Myocyte (in vitro differentiated cells): Measurements from ENCODE around the gene C16orf95. TPM values are rescaled to one million over a fixed set of nuclear protein-coding genes. Genes with fewer than 3 reads are reported as not detected.

Experiments
- DNase-seq: peaks from one replicate; pipeline ENCODE4 v3.0.0-alpha.2; 2012; ENCODE audit warnings: low read depth
- total RNA-seq: library from RNA; depleted of rRNA; stranded (reverse); fragments of >200 nt; gene quantifications from 2 replicates; pipeline ENCODE4 v1.2.3, GENCODE V29; 2014

C16orf95 gene
- total RNA-seq, 1 donor from 2014 or later, result 2.9 TPM

DNA sequence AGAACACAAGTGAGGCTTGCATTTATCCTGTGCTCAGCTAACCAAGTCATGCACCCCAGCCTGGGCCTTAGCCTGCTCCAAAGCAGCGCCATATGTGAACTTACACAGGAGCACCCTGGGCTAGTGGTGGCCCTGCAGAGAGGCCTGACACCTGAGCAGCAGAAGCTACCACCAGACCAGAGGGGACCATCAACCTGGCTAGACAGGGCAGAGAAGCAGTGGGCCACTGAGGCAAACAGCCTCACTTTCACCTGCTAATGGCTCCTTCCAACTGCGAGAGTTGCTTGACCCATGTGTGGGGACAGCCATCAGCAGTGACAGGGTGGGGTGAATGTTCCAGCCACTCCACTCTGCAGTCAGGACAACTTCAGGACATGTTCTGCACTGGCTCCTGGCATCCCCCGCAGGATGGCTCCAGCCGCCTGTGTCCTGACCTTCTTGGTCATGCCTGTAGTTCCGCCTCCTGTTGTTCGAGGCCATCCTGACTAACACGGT is 2.9 kb upstream of the C16orf95 start:
- no peak for DNase-seq

DNA sequence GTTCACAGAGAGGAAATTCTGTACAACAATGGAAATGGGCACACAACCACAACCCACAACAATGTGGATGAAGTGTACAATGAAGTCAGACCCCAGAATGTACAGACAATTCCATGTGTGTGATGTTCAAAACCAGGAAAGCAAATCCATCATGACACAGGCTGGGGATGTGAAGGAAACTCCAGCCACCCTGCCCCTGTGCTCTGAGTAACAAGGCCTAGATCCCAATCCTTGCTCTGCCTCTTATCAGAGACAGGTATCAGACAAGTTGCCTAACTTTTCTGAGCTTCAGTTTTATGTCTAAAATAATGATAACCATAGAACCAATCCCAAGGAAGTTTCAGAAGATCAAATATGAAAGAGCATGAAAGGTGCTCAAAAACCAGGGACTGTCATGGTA is 1.8 kb upstream of the C16orf95 start:
- DNase-seq, result no peak

DNA sequence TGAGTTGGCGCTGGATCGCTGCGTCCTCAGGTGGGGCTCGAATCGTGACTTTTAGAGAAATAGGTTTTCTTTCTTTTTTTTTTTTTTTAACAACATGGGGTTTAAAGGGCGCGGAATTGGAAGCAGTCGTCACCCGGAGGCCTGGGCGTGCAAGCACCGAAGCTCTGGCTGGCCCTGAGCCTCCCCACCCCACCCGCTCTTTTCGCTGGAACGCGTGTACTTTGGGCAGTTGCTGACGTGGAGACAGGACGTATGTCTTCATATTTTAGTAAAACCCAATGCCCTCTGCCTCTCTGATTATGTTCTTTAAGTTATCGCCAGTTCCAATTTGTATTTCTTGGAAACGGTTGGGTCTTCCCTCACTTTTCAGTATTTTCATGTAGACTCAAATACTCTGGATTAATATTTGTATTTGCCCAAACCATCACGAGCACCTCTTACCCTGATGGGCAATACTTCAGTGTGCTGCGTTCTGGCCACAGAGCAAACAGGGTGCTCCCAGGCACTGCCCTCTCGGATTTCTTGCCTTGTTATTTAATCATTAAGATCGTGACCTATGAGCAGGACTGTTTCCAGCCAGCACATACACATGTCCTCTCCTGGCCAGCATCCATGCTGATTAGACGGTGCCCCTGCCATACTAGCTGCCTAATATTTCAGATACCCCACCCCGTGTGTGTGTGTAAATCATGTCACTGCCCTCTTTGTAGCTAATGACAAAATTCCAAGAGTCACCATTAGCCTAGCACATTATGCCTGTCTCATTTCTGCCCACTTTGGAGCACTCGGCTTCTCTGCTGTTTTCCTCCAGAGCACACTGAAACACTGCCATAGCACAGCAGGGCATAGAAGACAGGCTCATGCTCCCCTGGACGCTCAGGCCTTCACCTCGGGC is 805 bp upstream of the C16orf95 start:
- DNase-seq, result peak; percentile 38

DNA sequence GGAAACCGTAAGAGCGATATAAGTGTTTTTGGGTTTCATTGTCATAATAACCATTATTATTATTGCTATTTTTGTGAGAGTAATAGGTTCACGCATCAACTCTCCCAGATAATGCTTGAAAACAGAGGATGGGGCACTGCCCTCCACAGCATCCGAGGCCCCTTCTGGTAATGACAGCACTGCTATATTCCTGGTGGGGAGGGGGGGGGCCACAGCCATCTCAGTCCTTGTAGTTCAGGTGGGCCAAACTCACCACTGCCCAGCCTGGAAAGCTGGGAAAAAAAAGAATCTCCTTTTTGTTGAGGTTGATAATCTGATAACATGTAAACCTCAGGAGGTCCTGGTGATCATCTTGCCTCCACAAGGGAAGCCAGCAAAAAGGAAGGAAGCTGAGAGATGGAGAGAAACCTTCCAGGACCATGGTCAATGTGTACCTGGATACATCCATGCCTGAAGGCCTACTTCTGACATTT is 706 bp downstream of the C16orf95 start:
- no peak for DNase-seq

DNA sequence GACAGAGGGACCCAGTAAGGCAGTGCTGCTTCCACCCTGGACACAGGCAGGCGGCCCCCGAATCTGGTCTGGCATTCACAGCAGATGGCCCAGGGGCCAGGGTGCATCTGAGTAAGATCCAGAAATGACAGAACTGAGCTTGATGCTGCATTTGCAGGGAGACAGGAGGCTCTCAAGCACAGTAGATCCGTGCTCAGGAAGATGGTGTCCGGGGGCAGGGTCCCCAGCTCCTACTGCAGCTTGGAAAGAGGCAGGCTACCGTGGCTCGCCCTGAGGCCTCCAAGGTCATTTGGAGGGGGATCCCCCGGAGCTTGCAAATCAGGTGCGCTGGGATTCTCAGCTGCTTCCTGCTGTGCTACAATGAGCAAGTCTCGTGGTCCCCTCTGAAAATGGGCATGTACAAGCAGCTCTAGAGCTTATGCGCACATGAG is 2.2 kb downstream of the C16orf95 start:
- DNase-seq, result no peak

DNA sequence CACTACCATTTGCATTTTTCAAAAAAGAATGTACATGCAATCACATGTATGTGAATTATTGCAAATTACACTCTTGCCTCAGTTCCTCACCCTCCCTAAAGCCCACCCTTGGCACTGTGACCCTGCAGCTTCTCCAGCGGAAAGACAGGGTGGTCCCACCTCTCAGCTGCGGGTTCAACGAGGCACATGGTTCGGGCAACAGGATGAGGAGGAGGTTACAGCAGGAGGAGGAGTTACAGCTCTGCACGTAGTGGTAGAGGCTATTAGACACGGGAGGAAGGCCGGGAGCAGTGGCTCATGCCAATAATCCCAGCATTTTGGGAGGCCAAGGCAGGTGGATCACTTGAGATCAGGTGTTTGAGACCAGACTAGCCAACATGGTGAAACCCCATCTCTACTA is 5.2 kb downstream of the C16orf95 start:
- no peak for DNase-seq

DNA sequence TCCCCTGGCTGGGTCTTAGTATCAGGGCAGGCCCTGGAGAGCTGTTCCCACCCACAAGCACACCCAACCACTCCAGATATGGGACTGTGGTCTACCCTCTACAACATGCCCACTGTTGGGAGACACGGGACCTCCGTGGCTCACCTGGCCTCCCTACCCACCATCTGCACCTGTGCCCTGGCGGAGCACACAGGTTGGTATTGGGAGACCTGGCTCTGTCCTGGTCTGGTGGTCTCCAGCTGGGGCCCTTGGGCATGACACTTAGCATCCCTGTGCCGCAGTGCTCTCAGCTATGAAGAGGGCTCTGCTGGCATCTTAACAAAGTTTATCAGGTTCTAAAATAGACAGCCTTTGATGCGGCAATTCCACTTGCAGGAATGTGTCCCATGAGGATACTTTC is 5.8 kb downstream of the C16orf95 start:
- DNase-seq, result no peak

DNA sequence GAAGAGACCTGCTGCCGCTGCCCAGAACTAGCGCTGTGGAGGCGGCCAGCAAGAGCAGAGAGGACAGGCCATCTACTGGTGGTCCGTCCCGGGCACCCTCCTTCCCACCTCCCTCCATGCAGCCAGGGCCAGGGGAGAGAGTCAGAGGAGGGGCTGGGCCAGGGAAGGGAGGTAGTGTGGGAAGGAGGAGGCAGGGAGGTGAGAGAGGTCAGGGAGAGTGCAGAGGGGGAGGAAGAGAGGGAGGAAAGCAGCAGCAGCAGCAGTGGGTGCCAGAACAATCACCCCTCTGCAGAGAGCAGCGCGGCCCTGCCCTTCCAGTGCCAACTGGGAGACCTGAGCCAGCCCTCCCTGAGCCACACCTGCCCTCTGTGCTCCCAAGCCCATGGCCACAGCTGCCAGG is 6.6 kb downstream of the C16orf95 start:
- no peak for DNase-seq

DNA sequence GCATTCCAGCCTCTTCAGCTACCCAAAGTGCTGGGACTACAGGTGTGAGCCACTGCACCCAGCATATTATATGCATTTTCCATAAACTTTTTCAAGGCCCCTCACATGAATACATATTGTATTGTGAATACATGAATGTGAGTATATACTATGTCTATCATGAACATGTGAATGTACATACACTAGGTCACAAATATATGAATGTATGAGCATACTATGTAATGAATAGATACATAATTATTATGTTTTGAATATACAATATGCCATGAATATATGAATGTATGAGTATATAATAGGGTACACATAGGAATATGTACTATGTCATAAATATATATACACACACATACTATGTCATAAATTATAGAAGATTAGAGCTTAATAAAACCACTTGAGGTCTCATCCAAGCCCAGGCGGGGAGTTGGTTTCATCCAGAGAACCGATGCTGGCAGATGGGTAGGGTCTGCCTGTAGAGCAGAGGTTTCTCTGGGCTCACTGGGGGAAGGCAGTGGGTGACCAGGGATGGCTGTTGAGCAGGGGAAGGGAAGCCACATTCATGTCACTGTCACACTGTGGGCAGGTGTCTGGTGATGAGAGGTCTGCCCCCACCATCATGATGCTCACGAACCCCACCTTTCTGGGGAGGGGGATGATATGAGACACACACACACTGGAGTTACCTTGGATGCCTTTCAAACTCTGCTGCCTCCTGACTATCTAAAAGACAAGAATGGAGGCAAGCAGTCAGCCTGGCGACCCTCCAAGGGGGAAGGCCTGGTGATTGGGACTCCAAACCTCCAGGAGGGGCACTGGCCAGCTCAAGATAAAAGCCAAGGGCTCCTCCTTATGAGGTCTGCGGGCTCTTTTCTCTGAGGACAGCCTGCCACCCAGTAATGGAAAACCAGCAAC is 7.3 kb downstream of the C16orf95 start:
- DNase-seq, result no peak

DNA sequence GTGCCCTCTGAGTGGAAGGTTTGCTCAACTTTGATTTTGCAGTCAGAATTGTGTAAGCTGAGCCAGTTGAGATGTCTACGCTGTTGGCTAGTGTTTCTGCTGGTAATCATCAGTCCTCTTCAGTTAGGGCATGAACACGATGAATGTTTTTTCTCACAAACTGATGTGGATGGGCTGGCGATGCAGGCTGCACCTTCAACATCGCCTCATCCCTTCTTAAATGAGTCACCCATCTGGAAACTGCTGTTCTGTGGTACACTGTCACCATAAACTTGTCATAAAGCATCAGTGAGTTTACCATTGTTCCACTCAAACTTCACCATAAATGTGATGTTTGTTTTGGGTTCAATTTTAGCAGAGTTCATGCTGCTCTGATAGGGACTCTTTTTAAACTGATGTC is 8.4 kb downstream of the C16orf95 start:
- no peak for DNase-seq

DNA sequence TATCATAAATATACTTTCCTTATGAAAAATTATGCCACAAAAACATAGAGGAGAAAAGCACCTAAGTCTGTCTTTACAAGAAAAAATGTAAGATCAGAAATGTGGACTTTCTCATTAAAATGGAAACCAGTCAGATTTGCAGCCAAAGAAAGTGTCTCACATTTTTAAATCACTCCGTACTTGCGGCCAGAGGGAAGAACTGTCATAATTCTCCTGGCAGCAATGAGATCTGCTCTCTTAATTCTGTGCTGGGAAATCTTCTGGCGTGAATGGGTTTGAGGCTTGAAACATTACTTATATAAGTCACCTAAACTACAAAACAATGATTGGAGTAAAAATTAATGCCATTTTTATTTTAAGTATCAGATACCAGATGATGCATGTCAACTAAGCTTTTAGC is 10.7 kb downstream of the C16orf95 start:
- DNase-seq, result no peak

DNA sequence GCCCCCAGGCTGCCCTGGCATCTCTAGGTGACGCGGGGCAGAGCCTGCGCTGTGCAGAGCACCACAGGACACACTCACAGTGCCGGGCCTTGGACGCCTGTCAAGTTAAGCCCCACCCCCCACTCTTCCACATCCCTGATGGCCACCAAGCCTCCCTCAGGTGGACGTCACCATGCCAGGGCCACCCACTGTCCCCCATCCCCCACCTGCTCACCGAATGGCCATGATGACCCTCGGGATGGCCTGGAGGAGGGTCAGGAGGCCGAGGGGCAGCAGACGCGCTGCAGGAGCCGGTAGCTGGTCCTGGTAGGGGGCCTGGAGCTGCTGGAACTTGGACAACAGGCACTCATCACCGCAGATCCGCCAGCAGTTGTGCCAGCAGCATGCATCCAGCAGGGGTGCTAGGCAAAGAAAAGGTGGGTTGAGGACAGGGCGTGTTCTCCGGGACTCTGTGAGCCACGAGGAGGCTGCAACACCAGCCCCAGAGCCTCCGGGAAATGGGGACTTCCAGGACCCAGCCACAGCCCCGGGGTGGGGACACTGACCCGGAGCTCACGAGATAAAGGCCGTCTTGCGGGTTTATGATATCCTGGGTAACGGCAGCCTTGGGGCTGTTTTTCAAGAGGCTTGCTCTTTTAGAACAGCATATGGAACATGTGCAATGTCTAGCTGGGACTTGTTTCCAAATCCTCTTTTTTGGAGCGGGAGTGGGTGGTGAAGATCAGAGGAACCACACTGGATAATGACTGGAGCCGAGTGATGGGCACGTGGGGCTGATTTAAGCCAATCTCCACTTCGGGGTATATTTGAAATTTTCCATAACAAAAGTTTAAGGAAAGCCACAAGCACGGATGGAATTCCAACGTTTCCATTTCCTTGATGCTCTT is 11.4 kb downstream of the C16orf95 start:
- DNase-seq, result no peak

DNA sequence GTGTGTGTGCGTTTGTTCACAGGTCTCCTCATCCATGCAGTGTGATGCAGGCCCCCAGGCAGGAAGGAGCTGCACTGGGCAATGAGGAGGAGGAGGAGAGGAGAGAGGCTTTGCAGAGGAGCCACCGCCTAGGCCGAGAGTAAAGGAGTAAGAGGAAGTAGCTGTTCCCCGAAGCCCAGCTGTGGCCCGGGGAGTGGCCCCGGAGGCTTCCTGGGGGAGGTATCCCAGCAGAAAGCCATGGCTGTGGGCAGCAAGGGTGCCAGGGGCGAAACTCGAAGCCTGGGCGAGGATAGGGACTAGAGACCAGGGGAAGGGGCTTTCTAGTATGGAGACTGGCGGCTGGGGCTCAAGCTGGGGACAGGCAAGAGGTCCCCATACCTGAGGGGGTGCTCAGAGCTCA is 12.2 kb downstream of the C16orf95 start:
- no peak for DNase-seq

DNA sequence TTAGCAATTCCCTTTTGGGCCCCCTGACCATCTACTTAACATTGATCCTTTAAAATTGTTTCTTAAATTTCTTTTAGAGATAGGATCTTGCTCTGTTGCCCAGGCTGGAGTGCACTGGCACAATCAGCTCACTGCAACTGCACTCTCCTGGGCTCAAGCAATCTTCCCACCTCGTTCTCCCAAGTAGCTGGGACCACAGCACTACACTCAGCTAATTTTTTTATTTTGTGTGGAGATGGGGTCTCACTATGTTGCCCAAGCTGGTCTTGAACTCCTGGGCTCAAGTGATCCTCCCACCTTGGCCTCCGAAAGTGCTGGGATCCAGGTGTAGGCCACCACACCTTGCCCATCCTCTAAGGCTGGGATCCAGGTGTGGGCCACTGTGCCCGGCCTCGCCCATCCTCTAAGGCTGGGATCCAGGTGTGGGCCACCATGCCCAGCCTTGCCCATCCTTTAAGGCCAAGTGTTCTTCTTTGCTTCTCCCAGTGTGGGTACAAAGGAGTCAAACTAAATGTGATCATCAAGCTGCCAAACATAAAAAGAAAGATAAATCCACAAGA is 13.2 kb downstream of the C16orf95 start:
- DNase-seq, result no peak

DNA sequence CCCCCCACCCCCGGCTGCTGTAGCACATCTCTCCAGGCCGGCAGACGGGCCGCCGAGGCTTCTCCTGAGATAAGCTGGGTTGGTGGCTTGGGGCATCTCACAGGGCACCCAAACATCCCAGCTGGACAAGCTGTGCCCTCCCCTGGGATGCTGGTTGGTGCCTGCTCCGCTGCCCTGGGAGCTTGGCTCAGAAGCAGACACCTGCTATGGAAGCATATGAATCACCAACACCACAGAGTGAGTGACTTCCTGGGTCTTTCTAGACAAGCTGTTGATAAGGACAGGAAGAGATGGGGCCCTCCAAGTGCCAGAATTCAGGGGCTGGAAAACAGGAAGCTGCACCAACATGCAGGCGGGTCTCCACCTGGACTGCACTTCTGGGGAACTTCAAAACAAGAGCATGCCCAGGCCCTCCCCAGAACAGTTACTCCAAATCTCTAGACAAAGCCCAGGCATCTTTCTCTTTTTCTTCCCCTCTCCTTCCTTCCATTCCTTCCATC is 13.7 kb downstream of the C16orf95 start:
- DNase-seq, result peak; percentile 76

DNA sequence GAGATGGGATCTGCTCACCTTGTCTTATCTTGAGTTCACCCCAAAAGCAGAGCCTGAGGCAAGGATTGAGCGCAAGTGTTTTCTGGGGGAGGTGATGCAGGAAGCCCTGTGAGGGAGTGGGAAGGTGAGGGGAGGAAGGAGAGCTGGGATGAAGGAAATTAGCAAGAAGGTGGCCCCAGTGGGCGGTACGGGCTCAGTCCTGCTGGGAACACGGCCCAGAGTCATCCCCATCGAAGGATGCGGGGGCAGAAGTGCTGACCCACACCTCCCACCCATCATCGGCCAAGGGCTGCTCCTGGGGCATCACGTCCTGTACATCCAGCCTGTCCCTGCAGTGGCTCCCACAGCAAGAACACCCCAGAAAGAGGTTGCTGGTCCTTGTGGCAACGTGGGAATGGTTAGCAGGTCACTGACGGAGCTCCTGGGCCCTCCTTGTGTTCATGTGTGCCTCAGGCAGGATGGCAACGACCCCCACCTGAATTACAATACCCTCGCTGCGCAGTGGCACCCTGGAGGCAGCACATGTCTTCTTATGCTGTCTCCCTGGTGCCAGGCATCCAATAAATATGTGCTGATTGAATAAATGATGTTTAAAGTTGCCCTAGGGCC is 18.2 kb downstream of the C16orf95 start:
- no peak for DNase-seq

DNA sequence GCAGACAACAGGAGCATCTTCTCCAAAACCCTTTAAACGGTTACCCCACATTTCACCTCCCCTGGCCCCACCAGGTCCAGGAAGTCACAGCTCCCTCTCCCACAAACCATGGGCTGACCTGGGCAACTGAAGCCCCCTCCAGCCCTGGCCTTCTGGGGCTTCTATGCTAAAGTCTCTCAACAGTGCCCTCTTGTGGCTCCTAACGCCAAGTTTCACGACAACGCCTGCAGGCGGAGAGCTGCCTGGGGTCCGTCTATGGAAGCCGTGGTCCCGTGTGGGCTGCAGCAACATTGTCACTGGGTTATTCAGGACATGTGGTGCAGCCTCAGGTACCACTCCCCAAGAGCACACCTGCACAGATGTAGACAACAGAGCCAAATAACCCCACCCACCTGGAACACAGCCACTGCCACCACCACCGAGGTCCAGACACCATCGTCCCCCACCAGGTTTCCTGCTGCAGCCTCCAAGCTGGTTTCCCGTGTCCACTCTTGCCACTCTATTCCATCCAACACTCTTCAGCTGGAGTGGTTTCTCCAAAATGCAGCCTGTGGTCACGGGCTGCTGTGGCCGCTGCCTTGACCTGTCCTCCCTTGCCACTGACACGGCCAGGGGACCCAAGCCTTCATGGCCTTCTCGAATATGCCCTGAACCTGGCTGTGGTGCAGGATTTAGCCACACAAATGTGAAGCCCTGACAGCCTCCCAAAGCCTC is 19.1 kb downstream of the C16orf95 start:
- peak; percentile 31 for DNase-seq

DNA sequence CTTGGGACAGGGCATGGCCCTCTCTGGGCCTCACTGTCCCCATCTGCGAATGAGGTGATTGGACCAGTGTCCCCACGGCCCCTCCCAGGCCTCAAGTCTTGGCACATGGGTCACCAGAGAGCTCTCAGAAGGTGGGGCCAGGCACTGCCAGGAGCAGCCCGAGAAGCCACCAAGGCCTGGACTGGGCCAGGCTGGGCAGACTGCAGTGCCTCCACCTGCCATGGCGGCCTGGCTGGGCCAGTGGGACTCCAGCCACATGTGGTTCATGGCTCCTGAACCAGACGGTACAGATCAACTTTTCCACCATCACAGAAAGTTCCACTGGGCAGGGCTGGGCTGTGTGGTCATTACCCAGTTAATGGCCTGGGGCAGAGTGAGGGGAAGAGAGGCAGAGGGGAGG is 19.8 kb downstream of the C16orf95 start:
- no peak for DNase-seq
